Subcutaneous abdominal adipose tissue (tissue), 5 donors: ENCODE measurements around the gene PCDH9.
"Not testable (repeated sequence)": the region's sequence is repeated elsewhere in the genome, so short reads cannot be mapped to it uniquely, and the experiment has no call there.

Source experiments
- H3K27ac ChIP-seq: one replicate; pipeline ENCODE4 v1.7.0; 2013; ENCODE audit warnings: low read depth, mild to moderate bottlenecking, inconsistent platforms, low read length, moderate library complexity
- H3K27me3 ChIP-seq, 5 donors: one replicate each; pipeline ENCODE4 v1.7.0; 2013; ENCODE audit warnings: low read length in 5 of 5, inconsistent platforms in 1 of 5; ENCODE audit not compliant: control insufficient read depth in 5 of 5, insufficient read depth in 4 of 5
- H3K36me3 ChIP-seq, 5 donors: one replicate each; pipeline ENCODE4 v1.7.0; 2013; ENCODE audit warnings: low read length in 5 of 5; ENCODE audit not compliant: control insufficient read depth in 5 of 5, insufficient read depth in 5 of 5
- H3K4me1 ChIP-seq, 5 donors: one replicate each; pipeline ENCODE4 v1.7.0; 2013; ENCODE audit warnings: low read length in 5 of 5, mild to moderate bottlenecking in 3 of 5, moderate library complexity in 1 of 5; ENCODE audit not compliant: control insufficient read depth in 5 of 5, insufficient read depth in 5 of 5
- H3K4me3 ChIP-seq, 5 donors: one replicate each; pipeline ENCODE4 v1.7.0; 2013; ENCODE audit warnings: low read length in 5 of 5, low read depth in 1 of 5
- H3K9ac ChIP-seq, 5 donors: one replicate each; pipeline ENCODE4 v1.7.0; 2013; ENCODE audit warnings: low read length in 5 of 5, mild to moderate bottlenecking in 4 of 5, moderate library complexity in 3 of 5
- H3K9me3 ChIP-seq, 5 donors: one replicate each; pipeline ENCODE4 v1.7.0; 2013; ENCODE audit warnings: low read length in 5 of 5; ENCODE audit not compliant: control insufficient read depth in 5 of 5
- donor health status: healthy.
- donor health status: healthy.
- donor health status: healthy.
- donor health status: healthy.
- donor health status: healthy.

The PCDH9 gene

GRCh38 chr13:66795636-66796035 is 434.5 kb downstream of the PCDH9 start:
- Histone ChIP-seq H3K4me1 (peaks cover 0 to 5% (median 0%) of the 10 kb centered on the region in 5 donors), H3K36me3 (no peaks in the 10 kb centered on the region), H3K9me3 (no peaks in the 10 kb centered on the region), H3K9ac (no peak overlapping the region), H3K4me3 (no peak overlapping the region), H3K27me3 (no peaks in the 10 kb centered on the region), H3K27ac (no peak overlapping the region)

GRCh38 chr13:66794340-66795031 is 435.6 kb downstream of the PCDH9 start:
- H3K27ac ChIP-seq: no peak overlapping the region
- H3K4me3 ChIP-seq: no peak overlapping the region
- H3K9me3 ChIP-seq: no peaks in the 10 kb centered on the region
- H3K36me3 ChIP-seq: no peaks in the 10 kb centered on the region
- no peaks in the 10 kb centered on the region for H3K27me3 ChIP-seq
- H3K9ac ChIP-seq: no peak overlapping the region
- peaks cover 0 to 5% (median 0%) of the 10 kb centered on the region in 5 donors for H3K4me1 ChIP-seq

- Histone ChIP-seq H3K27me3 (no peaks in the 10 kb centered on the region), H3K27ac (no peak overlapping the region), H3K4me3 (no peak overlapping the region), H3K9me3 (no peaks in the 10 kb centered on the region), H3K4me1 (peaks cover 0 to 10% (median 4%) of the 10 kb centered on the region in 5 donors), H3K36me3 (no peaks in the 10 kb centered on the region), H3K9ac (no peak overlapping the region)
Observed at GRCh38 chr13:66790861-66791260, 439.3 kb downstream of the PCDH9 start.

- no peak overlapping the region for H3K4me3 ChIP-seq
- no peak overlapping the region for H3K27ac ChIP-seq
- no peaks in the 10 kb centered on the region for H3K9me3 ChIP-seq
- H3K27me3 ChIP-seq: no peaks in the 10 kb centered on the region
- no peaks in the 10 kb centered on the region for H3K4me1 ChIP-seq
- no peak overlapping the region for H3K9ac ChIP-seq
- no peaks in the 10 kb centered on the region for H3K36me3 ChIP-seq
Observed at GRCh38 chr13:66781241-66781640, 448.9 kb downstream of the PCDH9 start.

- Histone ChIP-seq H3K9me3 (no peaks in the 10 kb centered on the region), H3K36me3 (no peaks in the 10 kb centered on the region), H3K4me3 (no peak overlapping the region), H3K9ac (no peak overlapping the region), H3K27ac (no peak overlapping the region), H3K27me3 (no peaks in the 10 kb centered on the region), H3K4me1 (no peaks in the 10 kb centered on the region)
Observed at GRCh38 chr13:66780814-66781213, 449.3 kb downstream of the PCDH9 start.

- no peak overlapping the region for H3K9ac ChIP-seq
- no peaks in the 10 kb centered on the region for H3K27me3 ChIP-seq
- no peaks in the 10 kb centered on the region for H3K4me1 ChIP-seq
- no peak overlapping the region for H3K4me3 ChIP-seq
- H3K9me3 ChIP-seq: no peaks in the 10 kb centered on the region
- H3K36me3 ChIP-seq: no peaks in the 10 kb centered on the region
- H3K27ac ChIP-seq: no peak overlapping the region
Observed at GRCh38 chr13:66778461-66778860, 451.7 kb downstream of the PCDH9 start.

GRCh38 chr13:66775196-66775595 is 454.9 kb downstream of the PCDH9 start:
- H3K9me3 ChIP-seq: no peaks in the 10 kb centered on the region
- H3K36me3 ChIP-seq: no peaks in the 10 kb centered on the region
- no peak overlapping the region for H3K4me3 ChIP-seq
- no peaks in the 10 kb centered on the region for H3K27me3 ChIP-seq
- no peak overlapping the region for H3K9ac ChIP-seq
- H3K27ac ChIP-seq: no peak overlapping the region
- H3K4me1 ChIP-seq: no peaks in the 10 kb centered on the region

- H3K4me3 ChIP-seq: no peak overlapping the region
- no peaks in the 10 kb centered on the region for H3K36me3 ChIP-seq
- H3K27ac ChIP-seq: no peak overlapping the region
- no peak overlapping the region for H3K9ac ChIP-seq
- no peaks in the 10 kb centered on the region for H3K9me3 ChIP-seq
- H3K4me1 ChIP-seq: no peaks in the 10 kb centered on the region
- no peaks in the 10 kb centered on the region for H3K27me3 ChIP-seq
Observed at GRCh38 chr13:66774046-66774445, 456.1 kb downstream of the PCDH9 start.

GRCh38 chr13:66765559-66765958 is 464.6 kb downstream of the PCDH9 start:
- Histone ChIP-seq H3K36me3 (no peaks in the 10 kb centered on the region), H3K4me3 (no peak overlapping the region), H3K4me1 (no peaks in the 10 kb centered on the region)

GRCh38 chr13:66760678-66761077 is 469.5 kb downstream of the PCDH9 start:
- not testable (repeated sequence) for H3K4me1 ChIP-seq, H3K27ac ChIP-seq, H3K36me3 ChIP-seq, H3K4me3 ChIP-seq, H3K27me3 ChIP-seq, H3K9ac ChIP-seq
- peaks cover 3 to 18% (median 9%) of the 10 kb centered on the region in 5 donors for H3K9me3 ChIP-seq

More at GRCh38 chr13:66765559-66765958, 464.6 kb downstream of the PCDH9 start:
- no peak overlapping the region for H3K27ac ChIP-seq
- peaks cover 0 to 13% (median 6%) of the 10 kb centered on the region in 5 donors for H3K9me3 ChIP-seq
- no peak overlapping the region for H3K9ac ChIP-seq
- no peaks in the 10 kb centered on the region for H3K27me3 ChIP-seq
